ENCODE measurements around the gene FZD7.

The FZD7 gene

GRCh38 chr2:202033317-202034248 lies at the start of gene FZD7:
Gene FZD7 (plus strand): TSS chr2:202033855. CDS start chr2:202034648, 793 bp downstream.
- in situ Hi-C loops (cut with MboI; ENCODE audit: low sequenced_read_pairs), result no loop called here

GRCh38 chr2:201984333-201984732 lies 49.3 kb upstream of the FZD7 start:
- in situ Hi-C loops (cut with MboI; ENCODE audit: low sequenced_read_pairs), result no loop called here

- in situ Hi-C loops (cut with MboI; ENCODE audit: low sequenced_read_pairs), result no loop called here
Observed at GRCh38 chr2:201984800-201985525, 48.7 kb upstream of the FZD7 start.

GRCh38 chr2:201985728-201986462 lies 47.8 kb upstream of the FZD7 start:
- in situ Hi-C loops (cut with MboI; ENCODE audit: low sequenced_read_pairs), result no loop called here

GRCh38 chr2:201986463-201986735 lies 47.3 kb upstream of the FZD7 start:
- in situ Hi-C loops (cut with MboI; ENCODE audit: low sequenced_read_pairs), result no loop called here

- in situ Hi-C loops (cut with MboI; ENCODE audit: low sequenced_read_pairs), result no loop called here
Observed at GRCh38 chr2:201987426-201987825, 46.2 kb upstream of the FZD7 start.

- in situ Hi-C loops (cut with MboI; ENCODE audit: low sequenced_read_pairs), result no loop called here
Observed at GRCh38 chr2:201990069-201990468, 43.6 kb upstream of the FZD7 start.

- in situ Hi-C loops (cut with MboI; ENCODE audit: low sequenced_read_pairs), result no loop called here
Observed at GRCh38 chr2:201992960-201993359, 40.7 kb upstream of the FZD7 start.

GRCh38 chr2:201994973-201995638 lies 38.5 kb upstream of the FZD7 start:
- in situ Hi-C loops (cut with MboI; ENCODE audit: low sequenced_read_pairs), result no loop called here

- in situ Hi-C loops (cut with MboI; ENCODE audit: low sequenced_read_pairs), result no loop called here
Observed at GRCh38 chr2:201996006-201996405, 37.6 kb upstream of the FZD7 start.

- in situ Hi-C loops (cut with MboI; ENCODE audit: low sequenced_read_pairs), result no loop called here
Observed at GRCh38 chr2:201996679-201997314, 36.9 kb upstream of the FZD7 start.

- in situ Hi-C loops (cut with MboI; ENCODE audit: low sequenced_read_pairs), result no loop called here
Observed at GRCh38 chr2:201999279-201999678, 34.4 kb upstream of the FZD7 start.

- in situ Hi-C loops (cut with MboI; ENCODE audit: low sequenced_read_pairs), result no loop called here
Observed at GRCh38 chr2:202001826-202002225, 31.8 kb upstream of the FZD7 start.

GRCh38 chr2:202002381-202002780 lies 31.3 kb upstream of the FZD7 start:
- in situ Hi-C loops (cut with MboI; ENCODE audit: low sequenced_read_pairs), result no loop called here

GRCh38 chr2:202005272-202005887 lies 28.3 kb upstream of the FZD7 start:
- in situ Hi-C loops (cut with MboI; ENCODE audit: low sequenced_read_pairs), result no loop called here

- in situ Hi-C loops (cut with MboI; ENCODE audit: low sequenced_read_pairs), result no loop called here
Observed at GRCh38 chr2:202006301-202006700, 27.4 kb upstream of the FZD7 start.

- in situ Hi-C loops (cut with MboI; ENCODE audit: low sequenced_read_pairs), result no loop called here
Observed at GRCh38 chr2:202007015-202007982, 26.4 kb upstream of the FZD7 start.

- in situ Hi-C loops (cut with MboI; ENCODE audit: low sequenced_read_pairs), result no loop called here
Observed at GRCh38 chr2:202007983-202008354, 25.7 kb upstream of the FZD7 start.

GRCh38 chr2:202009019-202009481 lies 24.6 kb upstream of the FZD7 start:
- in situ Hi-C loops (cut with MboI; ENCODE audit: low sequenced_read_pairs), result no loop called here

Measured in HL-60/S4 (cell line).